NK-92 (cell line): ENCODE measurements around the gene EPM2A.
"Not testable (repeated sequence)": the region's sequence is repeated elsewhere in the genome, so short reads cannot be mapped to it uniquely, and the experiment has no call there.

Experiments
- DNase-seq: peaks from one replicate; lab custom pipeline; 2025; ENCODE audit not compliant: unreplicated experiment; lab: John Stamatoyannopoulos, UW

The EPM2A gene

DNA sequence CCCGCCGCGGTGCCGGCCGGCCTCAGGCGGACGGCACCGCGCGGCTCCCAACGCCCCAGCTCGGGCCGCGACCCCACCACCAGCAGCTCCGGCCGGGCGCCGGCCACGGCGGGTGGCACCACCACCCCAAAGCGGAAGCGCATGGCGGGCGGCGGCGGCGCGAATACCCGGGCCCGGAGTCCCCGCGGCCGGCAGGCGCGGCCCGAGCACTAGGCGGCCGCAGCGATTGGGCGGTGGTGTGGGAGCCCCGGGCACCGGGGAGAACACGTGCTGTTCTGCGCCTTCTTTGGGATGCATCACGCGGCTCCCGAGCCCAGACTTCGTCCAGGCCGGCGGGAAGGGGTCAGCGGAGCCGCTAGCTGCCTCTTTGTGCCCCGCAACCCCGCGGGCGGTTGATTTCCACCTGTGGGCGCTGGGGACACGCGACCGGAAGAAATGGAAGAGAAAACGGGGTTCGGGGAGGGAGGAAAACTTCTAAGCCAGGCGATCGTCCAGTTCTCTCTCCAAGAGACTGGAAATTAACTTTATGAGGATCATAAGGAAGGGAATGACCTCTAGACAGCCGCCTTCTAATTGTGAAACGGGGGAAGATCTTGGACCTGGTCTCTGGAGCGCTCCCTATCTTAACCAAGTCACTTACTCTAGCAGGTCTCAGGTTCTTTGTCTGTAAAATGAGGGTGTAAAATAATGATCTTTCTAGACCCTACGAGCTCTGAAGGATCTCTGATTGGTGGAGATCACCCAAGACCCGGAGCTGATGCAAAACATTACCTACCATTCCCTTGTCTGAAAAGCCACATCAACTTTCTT lies at the start of gene EPM2A:
Gene EPM2A (minus strand): TSS at position 165 of the 810 bp plus-strand sequence. CDS start 22 bp downstream, at position 143.
- DNase-seq: no peak

DNA sequence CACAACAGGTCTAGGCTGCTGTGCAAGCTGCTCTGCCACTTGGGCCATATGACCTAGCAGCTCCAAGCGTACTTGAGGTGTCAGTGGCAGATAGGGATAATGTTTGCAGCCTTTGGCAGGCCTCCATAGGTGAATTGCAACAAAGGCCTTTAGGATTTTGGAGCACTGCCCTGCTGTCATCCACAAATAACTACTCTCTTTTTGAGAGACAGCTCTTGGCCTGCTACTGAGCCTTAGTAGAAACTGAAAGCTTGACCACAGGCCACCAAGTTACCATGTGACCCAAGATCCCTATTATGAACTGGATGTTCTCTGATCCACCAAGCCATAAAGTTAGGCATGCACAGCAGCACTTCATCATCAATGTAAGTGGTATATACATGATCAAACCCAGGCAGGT lies 49.4 kb upstream of the EPM2A start:
- DNase-seq: no peak

DNA sequence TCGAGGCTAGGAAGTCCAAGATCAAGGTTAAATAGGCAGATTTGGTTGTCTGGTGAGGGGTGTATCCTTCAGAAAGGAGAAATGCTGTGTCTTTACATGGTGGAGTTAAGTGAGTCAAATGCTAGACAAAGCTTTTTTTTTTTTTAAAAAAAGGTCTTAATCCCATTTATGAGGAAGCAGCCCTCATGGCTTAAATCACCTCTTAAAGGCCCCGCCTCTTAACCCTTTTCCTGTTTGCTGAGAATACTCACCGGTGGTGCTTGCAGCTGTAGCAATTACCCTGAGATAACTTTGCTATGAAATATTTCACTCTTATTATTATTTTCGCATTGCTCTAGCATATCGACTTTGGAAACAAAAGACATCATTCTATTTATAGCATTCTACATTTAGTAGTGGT lies 48.5 kb upstream of the EPM2A start:
- no peak for DNase-seq

DNA sequence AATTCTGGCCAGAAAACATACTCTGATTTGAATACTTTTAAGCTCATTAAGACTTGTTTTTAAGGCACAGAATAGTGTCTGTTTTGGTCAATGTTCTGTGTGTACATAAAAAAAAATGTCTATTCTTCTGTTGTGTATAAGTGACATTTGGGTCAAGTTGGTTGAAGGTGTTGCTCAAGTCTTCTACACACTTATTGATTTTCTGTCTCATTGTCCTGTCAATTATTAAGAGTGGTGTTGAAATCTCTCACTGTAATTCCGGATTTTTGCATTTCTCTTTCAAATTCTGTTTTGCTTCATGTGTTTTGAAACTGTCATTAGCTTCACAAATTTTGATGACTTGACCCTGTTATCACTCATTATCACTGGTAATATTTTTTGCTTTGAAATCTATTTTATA lies 37.5 kb upstream of the EPM2A start:
- DNase-seq: no peak

DNA sequence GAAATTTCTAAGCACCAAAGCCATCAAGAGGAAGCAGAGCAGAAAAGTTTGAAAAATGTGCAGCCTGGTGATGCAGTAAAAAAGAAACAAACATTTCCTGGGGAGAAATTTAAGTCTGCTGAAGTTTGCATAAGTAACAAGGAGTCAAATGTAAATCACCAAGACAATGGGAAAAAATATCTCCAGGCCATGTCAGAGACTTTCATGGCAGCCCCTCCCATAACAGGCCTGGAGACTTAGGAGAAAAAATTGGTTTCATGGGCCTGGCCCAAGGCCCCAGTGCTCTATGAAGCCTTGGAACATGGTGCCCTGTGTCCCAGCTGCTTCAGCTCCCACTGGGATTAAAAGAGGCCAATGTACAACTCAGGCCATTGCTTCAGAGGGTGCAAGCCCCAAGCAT lies 30.1 kb upstream of the EPM2A start:
- no peak for DNase-seq

DNA sequence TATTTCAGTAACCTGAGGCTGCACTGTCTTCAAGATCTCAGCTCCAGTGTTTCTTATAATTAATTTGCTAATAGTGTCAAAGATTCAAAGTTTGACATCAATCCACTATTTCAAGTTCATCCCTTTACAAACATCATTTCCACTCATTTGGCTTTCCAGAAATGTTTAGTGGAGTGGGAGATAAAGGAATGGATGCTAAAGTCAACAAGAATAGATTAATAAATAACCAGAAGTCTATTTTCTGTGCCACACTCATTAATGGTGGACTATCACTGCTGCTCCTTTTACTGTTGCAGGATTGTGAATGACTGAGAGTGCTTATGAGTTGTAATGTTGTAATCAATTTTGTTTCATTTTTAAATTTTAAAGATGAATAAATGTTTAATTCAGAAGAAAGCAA lies 28.4 kb upstream of the EPM2A start:
- DNase-seq: no peak

DNA sequence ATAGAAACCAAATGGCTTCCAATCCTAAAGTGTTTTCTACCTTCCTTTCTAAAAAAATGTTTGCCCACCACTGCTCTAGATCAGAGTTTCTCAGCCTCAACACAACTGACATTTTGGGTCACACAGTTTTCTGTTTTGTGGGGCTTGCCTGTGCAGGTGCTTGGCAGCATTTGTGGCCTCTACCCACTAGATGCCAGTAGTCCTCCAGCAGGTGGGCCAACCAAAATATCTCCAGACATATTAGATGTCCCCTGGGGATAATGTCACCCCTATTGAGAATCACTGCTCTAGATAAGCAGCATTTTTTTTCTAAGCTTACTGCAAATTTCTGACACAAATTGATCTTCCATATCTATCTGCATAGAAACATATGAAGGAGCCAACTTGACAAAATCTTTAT lies 26.3 kb upstream of the EPM2A start:
- DNase-seq: no peak

DNA sequence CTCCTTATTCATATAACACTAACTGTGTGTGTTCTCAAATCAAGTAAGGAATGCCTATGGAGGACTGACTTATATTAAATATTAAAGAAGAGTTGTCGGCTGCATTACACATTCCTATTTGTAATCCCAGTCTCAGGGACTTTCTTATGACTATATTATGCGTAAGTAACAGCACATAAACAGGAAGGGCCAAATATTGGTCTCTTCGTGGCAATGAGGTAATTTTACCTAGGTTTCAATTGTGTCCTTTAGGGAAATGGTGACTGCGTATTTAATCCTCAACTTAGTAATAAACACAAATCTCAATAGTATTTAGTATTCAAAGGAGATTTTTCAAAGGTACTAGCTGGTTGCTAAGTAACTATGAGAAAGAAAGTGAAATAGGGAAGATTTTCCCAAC lies 22.8 kb upstream of the EPM2A start:
- DNase-seq: no peak

DNA sequence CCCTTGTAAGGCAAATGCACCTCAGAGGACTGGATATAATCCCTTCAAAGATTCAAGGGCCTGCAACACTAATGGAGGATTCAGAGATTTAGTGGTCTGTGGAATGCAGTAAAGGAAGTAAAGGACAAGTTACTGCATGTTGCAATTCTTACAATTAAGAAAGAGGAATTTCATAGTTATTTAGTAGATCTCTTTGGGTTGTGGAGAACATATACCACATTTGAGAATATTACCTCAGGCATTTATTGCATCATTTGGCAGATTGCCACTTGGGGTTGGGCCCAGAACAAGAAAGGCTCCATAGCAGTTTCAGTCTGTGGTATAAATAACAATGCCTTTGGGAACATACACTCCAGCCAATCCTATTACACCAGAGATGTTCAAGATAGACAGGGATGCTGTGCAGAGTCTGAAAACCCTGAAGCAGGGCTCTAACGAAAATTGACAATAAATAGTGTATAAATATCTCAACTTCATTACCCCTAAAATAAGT lies 20.9 kb upstream of the EPM2A start:
- no peak for DNase-seq

DNA sequence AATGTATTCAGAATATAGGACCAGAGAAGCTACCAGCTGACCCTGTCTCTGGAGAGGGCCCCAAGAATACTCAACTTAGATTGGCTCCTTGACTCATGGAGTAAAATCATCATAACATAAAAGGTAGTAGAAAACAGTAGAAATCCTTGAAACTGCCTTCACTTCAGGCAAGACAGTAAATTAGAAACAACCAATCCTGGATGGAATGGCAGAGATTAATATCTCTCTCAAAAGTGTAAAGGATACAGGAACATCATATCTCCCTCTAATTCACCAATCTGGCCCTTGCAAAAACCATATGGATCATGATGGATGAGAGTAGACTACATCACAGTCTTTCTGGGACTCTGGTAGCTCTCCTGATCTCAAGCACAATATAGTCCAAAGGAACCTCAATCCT lies 20.4 kb upstream of the EPM2A start:
- DNase-seq: no peak

DNA sequence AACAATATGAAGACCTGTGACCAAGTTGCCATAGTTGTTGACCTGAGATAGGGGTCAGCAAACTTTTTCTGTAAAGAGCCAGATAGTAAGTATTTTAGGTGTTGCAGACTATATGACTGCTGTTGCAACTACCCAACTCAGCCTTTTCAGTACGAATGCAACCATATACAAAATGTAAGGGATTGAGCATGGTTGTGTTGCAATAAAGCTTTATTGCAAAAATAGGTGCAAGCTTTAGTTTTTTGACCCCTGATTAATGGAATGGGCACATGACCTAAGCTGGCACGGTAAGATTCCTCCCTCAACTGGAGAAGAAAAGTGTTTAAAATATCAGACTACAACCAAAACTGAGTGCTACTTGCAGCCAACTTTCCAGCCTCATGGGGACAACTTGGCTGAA lies 17.3 kb upstream of the EPM2A start:
- no peak for DNase-seq

DNA sequence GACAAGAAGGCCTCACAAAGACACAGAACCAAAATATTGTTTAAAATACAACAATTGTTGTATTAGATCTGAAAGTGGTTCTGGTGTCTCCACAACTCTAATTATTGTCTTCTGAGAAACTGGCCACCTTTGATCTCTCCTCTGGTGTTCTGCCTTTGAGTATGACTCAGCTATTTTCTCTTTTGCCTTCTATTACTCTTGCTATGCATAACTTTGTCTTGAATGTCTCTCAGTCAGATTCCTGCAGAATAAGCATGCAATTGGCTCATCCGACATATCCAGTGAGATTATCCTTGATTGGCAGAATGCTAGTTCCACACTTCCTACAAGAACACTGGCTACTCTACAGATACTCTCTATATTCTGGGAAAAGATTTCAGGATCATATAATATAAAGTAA lies 14.3 kb upstream of the EPM2A start:
- DNase-seq: no peak

DNA sequence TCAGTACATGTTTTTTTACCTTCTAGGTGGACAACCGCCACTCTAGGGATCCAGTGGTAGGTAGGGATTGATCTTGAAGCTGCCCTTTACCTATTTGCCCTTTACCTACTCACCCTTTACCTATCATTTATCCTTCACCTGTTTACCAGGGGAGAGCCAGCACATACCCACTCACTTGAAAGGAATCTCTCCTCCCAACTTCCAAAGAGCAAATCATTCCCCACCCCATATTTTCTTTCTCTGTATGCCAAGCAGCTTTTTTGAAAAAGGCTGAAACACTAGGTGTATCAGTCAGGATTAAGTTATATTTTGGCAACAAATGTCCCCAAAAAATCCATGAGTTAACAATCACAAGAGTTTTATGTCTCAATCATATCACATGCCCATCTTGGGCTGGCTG lies 10.5 kb upstream of the EPM2A start:
- DNase-seq: no peak

DNA sequence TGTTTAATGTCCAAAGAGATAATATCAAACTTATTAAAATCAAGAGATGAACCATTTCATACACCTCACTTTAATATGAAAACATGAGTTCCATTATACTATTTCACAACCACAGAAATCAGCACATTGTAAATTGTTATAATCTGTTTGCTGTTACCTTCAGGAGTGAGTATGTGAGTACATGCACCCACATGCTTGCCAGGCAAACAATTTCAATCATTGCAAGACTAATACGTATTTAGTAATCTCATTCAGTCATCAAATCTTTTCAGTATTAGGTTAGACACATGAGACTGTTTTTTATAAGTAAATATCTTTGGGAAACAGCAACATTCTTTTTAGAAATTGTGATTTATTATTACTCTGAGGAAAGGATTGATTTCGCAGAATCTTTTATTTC lies 9.3 kb upstream of the EPM2A start:
- DNase-seq: no peak

DNA sequence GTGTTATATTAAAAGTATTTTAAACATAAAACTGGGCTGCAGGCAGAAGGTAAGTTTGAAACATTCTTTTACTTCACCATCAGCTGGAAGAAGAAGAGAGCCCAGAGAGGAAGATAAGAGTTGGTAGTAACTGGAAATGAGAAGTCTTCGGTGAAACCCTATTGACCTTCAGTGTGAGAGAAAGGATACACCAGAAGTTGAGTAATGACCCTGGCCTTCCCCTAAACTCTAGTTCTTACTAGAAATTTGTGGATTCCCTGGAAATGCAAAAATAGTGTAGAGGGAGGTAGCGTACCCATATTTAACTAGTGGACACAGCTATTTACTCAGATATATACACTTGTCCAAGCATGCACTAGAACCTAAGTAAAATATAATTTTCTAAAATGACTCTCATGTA lies 8.0 kb upstream of the EPM2A start:
- DNase-seq: no peak

DNA sequence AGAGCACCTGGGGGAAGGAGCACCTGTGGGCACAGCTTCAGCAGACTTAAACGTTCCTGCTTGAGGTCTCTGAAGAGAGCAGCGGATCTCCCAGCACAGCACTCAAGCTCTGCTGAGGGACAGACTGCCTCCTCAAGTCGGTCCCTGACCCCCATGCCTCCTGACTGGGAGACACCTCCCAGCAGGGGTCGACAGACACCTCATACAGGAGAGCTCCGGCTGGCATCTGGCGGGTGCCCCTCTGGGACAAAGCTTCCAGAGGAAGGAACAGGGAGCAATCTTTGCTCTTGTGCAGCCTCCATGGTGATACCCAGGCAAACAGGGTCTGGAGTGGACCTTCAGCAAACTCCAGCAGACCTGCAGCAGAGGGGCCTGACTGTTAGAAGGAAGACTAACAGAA lies 7.2 kb upstream of the EPM2A start:
- DNase-seq: not testable (repeated sequence)

DNA sequence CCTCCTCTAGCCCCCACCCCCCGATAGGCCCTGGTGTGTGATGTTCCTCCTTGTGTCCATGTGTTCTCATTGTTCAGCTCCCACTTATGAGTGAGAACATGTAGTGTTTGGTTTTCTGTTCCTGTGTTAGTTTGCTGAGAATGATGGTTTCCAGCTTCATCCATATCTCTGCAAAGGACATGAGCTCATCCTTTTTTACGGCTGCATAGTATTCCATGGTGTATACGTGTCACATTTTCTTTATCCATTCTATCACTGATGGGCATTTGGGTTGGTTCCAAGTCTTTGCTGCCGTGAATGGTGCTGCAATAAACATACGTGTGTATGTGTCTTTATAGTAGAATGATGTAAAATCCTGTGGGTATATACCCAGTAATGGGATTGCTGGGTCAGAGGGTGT lies 4.4 kb upstream of the EPM2A start:
- DNase-seq: not testable (repeated sequence)

DNA sequence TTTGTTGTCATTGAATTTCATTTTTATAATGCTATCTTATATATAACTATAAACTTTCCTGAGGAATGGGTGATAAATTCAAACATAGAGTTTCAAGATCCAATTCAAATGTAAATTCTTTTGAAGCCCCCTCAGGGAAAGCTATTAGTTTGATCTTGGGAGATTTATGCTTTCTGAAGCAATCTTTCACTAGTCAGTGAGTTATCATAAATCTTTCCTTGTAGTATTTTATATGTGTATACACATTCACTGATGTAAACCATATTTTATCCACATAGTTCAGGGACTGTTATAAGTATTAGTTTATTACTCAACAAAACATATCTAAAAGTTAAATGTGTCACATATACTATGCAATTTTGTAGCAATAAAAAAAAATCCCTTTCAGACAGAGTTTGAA lies 2.9 kb upstream of the EPM2A start:
- no peak for DNase-seq

DNA sequence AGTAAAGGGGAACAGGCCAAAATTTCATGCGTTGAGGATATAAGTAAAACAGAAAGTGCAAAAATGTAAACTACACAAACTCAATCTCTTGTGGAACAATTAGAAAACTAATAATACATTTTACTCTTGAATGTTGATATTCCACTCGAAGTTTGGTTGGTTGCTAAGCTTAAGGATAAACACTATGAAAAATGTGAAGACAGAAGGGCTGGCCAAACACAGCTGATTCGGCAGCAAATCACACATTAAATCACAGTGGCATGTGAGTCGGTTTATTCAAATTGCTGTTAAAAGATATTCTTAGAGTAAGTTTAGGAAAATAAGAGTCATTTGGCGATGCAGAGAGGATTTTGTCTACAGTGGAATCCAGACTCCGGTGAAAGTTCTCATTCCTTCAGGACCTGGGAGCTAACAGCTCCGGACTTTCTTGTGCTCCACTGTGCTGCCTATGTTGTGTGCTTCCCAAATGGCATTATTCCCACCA lies 1.4 kb upstream of the EPM2A start:
- DNase-seq: no peak

DNA sequence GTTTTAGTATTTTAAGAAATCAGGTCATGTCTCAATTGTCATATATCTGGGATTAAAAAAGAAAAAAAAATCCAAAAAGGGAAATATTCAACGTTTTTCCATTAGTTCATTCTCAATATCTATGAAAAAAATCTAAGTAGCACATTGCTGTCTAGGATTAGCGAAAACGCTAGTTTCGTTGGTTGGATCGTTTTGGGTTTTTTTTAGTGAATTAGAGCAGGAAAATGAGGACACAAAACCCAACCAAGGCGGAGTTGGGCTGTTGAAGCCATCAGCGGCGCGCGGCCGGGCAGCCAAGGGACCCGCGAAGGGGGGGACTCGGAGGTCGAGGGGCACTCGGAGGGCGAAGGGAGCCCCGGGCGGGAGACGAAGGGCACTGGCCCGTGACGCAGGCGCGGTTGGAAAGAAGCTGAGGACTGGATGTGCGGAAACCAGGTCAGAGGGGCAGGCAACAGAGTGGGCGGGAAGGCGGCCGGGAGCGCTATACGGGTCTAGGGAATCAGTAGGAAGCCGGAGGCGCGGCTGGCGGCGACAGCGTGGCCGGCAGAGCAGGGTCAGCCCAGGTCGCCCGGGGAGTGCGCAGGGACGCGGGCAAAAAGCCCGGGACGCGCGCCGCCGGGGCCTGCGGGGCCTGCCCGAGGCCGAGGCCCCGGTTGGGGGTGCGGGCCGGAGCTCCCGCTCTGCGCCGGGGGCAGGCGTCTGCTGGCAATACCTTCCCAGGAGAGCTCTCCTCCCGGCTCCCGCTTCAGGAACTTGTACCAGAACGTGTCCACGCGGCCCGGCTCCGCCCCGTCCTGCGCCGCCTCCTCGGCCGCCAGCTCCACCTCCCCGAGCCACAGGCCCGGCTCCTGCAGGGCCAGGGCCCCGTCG lies 599 bp downstream of the EPM2A start:
- no peak for DNase-seq

DNA sequence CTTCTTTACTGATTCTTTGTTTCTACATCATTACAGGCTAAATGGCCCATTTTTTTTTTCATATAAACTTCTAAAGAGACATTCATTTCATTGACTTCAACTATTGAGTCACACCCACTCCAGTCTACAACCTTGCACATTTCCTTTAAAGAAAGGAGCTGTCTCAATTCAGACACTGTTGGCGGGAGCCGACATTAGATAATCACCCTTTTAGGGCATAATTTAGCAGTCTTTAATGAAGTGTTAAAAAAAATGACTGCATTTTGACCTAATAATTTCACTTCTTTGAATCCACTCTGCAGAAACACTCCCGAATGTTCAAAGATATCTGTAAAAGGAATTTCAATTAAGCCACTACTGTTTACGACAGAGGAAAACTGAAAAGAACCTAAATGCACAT lies 1.5 kb downstream of the EPM2A start:
- DNase-seq: no peak

DNA sequence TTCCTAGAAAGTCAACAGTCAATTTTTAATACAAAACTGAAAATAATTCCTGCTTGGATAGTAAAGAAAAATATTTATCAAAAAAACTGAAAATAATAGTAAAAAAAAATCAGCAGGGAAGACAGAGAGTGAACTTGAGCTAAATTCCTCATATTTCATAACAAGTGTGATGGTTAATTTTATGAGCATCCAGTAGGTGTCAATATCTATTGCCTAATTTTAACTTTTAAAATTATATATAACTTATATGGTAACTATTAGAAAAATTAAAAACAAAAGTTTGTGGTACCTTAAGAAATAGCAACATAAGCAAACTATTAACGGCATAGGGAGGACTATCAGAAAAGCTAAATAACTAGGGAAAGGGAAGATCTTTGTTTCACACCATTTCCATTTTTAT lies 2.1 kb downstream of the EPM2A start:
- DNase-seq: no peak
